ENCODE data around the gene INSYN2B. TPM values are rescaled to one million over a fixed set of nuclear protein-coding genes. Genes with fewer than 3 reads are reported as not detected.
"Not testable (repeated sequence)": the region's sequence is repeated elsewhere in the genome, so short reads cannot be mapped to it uniquely, and the experiment has no call there.

INSYN2B gene
- total RNA-seq, 1 donor from 2014 or later: 0.17 TPM

- no peaks in the 10 kb centered on the region for H3K27me3 ChIP-seq (ENCODE audit: control insufficient read depth, insufficient read depth, low read length)
- no peak for DNase-seq (ENCODE audit: low read depth)
- no peak for TF ChIP-seq CTCF (IDR thresholded peaks at IDR 0.05; ENCODE audit: insufficient read depth, low read length, poor library complexity, severe bottlenecking)
- H3K36me3 ChIP-seq (ENCODE audit: control insufficient read depth, insufficient read depth, low read length): no peaks in the 10 kb centered on the region
- H3K4me3 ChIP-seq (ENCODE audit: low read depth, low read length): no peak overlapping the region
Observed at GRCh38 chr5:169956756-169957155, 23.5 kb downstream of the INSYN2B start.

GRCh38 chr5:169956126-169956525 lies 24.2 kb downstream of the INSYN2B start:
- no peak for DNase-seq (ENCODE audit: low read depth)
- no peak overlapping the region for H3K4me3 ChIP-seq (ENCODE audit: low read depth, low read length)
- H3K36me3 ChIP-seq (ENCODE audit: control insufficient read depth, insufficient read depth, low read length): no peaks in the 10 kb centered on the region
- H3K27me3 ChIP-seq (ENCODE audit: control insufficient read depth, insufficient read depth, low read length): no peaks in the 10 kb centered on the region
- no peak for TF ChIP-seq CTCF (IDR thresholded peaks at IDR 0.05; ENCODE audit: insufficient read depth, low read length, poor library complexity, severe bottlenecking)

- DNase-seq (ENCODE audit: low read depth): no peak
- Histone ChIP-seq H3K36me3 (ENCODE audit: control insufficient read depth, insufficient read depth, low read length) (no peaks in the 10 kb centered on the region), H3K27me3 (ENCODE audit: control insufficient read depth, insufficient read depth, low read length) (no peaks in the 10 kb centered on the region), H3K4me3 (ENCODE audit: low read depth, low read length) (no peak overlapping the region)
- TF ChIP-seq CTCF (IDR thresholded peaks at IDR 0.05; ENCODE audit: insufficient read depth, low read length, poor library complexity, severe bottlenecking): no peak
Observed at GRCh38 chr5:169954786-169955185, 25.5 kb downstream of the INSYN2B start.

GRCh38 chr5:169953196-169953595 lies 27.1 kb downstream of the INSYN2B start:
- DNase-seq (ENCODE audit: low read depth): not testable (repeated sequence)

GRCh38 chr5:169950333-169950732 lies 30.0 kb downstream of the INSYN2B start:
- no peak for TF ChIP-seq CTCF (IDR thresholded peaks at IDR 0.05; ENCODE audit: insufficient read depth, low read length, poor library complexity, severe bottlenecking)
- no peak for DNase-seq (ENCODE audit: low read depth)
- H3K36me3 ChIP-seq (ENCODE audit: control insufficient read depth, insufficient read depth, low read length): no peaks in the 10 kb centered on the region
- no peaks in the 10 kb centered on the region for H3K27me3 ChIP-seq (ENCODE audit: control insufficient read depth, insufficient read depth, low read length)
- no peak overlapping the region for H3K4me3 ChIP-seq (ENCODE audit: low read depth, low read length)

More at GRCh38 chr5:169953196-169953595, 27.1 kb downstream of the INSYN2B start:
- H3K36me3 ChIP-seq (ENCODE audit: control insufficient read depth, insufficient read depth, low read length); H3K27me3 ChIP-seq (ENCODE audit: control insufficient read depth, insufficient read depth, low read length); H3K4me3 ChIP-seq (ENCODE audit: low read depth, low read length): not testable (repeated sequence)

GRCh38 chr5:169946743-169947295 lies 33.5 kb downstream of the INSYN2B start:
- no peak overlapping the region for H3K4me3 ChIP-seq (ENCODE audit: low read depth, low read length)
- no peaks in the 10 kb centered on the region for H3K27me3 ChIP-seq (ENCODE audit: control insufficient read depth, insufficient read depth, low read length)
- no peak for TF ChIP-seq CTCF (IDR thresholded peaks at IDR 0.05; ENCODE audit: insufficient read depth, low read length, poor library complexity, severe bottlenecking)
- H3K36me3 ChIP-seq (ENCODE audit: control insufficient read depth, insufficient read depth, low read length): no peaks in the 10 kb centered on the region
- no peak for DNase-seq (ENCODE audit: low read depth)
